SK-N-MC (cell line): Measurements from ENCODE around the gene PRM2.
A peak's percentile ranks its signal among the peaks of the same experiment; 100 is the strongest.

ENCODE experiments used
- DNase-seq: peaks from one replicate; pipeline ENCODE4 v3.0.0-alpha.2; 2011; ENCODE audit warnings: low read depth, low spot score
- H3K27ac ChIP-seq: fragments of 200-600 bp; sonication (generic); 2 replicates; pipeline ENCODE4 v1.5.1; 2016; ENCODE audit warnings: mixed run types
- H3K36me3 ChIP-seq: fragments of 200-600 bp; sonication (generic); 2 replicates; pipeline ENCODE4 v1.6.1; 2017; ENCODE audit warnings: antibody characterized with exemption, low read length, mixed read lengths; ENCODE audit not compliant: insufficient read depth
- H3K4me3 ChIP-seq: fragments of 200-600 bp; sonication (generic); 2 replicates; pipeline ENCODE4 v1.5.1; 2016
- H3K9ac ChIP-seq: fragments of 200-600 bp; sonication (generic); 2 replicates; pipeline ENCODE4 v1.8.0; 2017; ENCODE audit warnings: mixed run types, mixed read lengths; ENCODE audit not compliant: insufficient read length
- H3K9me3 ChIP-seq: fragments of 200-600 bp; sonication (generic); 2 replicates; pipeline ENCODE4 v1.6.1; 2017; ENCODE audit warnings: low read depth, mild to moderate bottlenecking, antibody characterized with exemption, low read length, moderate library complexity, mixed read lengths
- EZH2 ChIP-seq: fragments of 200-600 bp; sonication (generic); IDR thresholded peaks from one replicate; pipeline ENCODE4 v1.6.1; 2017; ENCODE audit warnings: antibody characterized with exemption
- FOXP2 ChIP-seq: optimal IDR thresholded peaks from 2 replicates; pipeline ENCODE3; 2011; ENCODE audit warnings: mild to moderate bottlenecking, moderate library complexity; ENCODE audit not compliant: insufficient read depth; ENCODE audit errors: extremely low read length, control extremely low read depth
- POLR2AphosphoS5 ChIP-seq: IDR thresholded peaks from 2 replicates; pipeline ENCODE4 v1.6.1; 2012; ENCODE audit warnings: mild to moderate bottlenecking, low read depth, low read length, borderline replicate concordance

The PRM2 gene

DNA sequence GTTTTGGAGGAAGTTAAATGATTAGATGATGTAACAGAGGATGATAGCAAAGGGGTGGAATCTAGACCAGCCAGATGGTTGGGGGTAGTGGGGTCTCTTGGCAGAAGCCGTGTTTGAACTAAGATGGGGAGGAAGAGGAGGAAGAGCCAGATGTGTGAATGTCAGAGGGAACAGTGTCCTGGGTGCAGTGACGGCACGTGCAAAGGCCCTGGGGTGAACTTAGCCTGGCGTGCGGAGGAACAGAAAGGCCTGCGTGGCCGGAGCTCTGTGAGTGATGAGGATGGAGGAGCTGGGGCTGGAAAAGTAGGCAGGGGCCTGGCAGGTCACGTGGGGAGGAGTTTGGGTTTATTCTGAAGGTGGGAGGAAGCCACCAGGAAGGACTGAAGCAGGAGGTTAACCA is 42.5 kb upstream of the PRM2 start:
- Histone ChIP-seq H3K4me3 (no peak overlapping the region), H3K9ac (no peak overlapping the region), H3K36me3 (no peaks in the 10 kb centered on the region), H3K9me3 (no peaks in the 10 kb centered on the region), H3K27ac (no peak overlapping the region)
- no peak for DNase-seq
- no peak for TF ChIP-seq POLR2AphosphoS5
- TF ChIP-seq EZH2, result no peak
- TF ChIP-seq FOXP2, result no peak

DNA sequence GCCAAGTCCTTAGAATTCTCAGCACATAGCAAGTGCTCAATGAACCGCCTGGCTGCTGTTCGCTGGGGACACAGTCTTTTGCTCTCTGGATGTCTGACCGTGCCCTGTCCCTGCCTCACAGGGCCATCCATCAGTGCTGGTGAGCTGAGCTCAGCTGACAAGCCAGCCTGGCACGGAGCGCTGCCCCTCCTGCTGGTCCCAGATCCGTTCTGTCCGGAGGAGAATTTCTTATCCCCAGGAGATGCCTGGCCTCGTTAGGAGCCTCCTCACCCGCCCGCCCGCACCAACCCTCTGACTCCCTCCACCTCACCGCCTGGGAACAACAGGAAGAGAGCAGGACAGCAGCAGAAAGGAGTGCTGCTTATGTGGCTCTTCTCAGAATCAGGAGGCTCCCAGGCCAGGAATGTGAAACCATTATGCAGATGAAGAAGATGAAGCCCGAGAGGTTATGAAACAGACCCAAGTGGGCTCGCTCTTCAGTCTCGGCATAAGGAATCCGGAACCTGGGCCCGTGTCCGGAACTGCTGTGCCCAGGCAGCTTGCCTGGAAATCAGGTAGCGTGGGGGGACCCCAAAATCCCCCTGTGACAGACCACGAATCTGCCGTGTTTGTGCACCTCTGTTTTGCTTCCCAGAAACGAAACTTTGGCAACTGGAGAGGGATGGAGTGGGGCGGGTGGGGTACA is 40.2 kb upstream of the PRM2 start:
- no peak for DNase-seq
- H3K4me3 ChIP-seq, result no peak overlapping the region
- TF ChIP-seq POLR2AphosphoS5, result no peak
- no peak for TF ChIP-seq EZH2
- TF ChIP-seq FOXP2, result no peak

DNA sequence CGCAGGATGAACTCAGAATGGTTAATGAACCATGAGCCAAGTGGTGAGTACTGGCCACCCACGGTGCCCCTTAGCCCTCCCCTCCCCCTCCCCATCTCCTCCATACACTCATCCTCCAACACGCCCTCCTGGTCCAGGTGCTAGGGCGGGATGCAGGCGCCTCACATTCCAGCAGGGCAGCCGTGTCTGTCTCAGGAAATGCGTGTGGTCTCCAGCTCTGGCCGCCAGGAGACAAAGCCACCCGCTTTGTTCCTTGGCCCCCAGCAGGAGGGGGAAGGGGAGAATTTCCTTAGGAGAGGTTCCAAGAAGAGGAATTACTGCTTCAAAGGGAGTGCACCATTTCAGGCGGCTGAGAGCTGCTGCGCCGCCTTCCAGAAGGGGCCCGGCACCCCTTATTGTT is 39.2 kb upstream of the PRM2 start:
- H3K9me3 ChIP-seq, result no peaks in the 10 kb centered on the region
- TF ChIP-seq EZH2, result no peak
- no peak for TF ChIP-seq FOXP2
- no peak for TF ChIP-seq POLR2AphosphoS5
- no peaks in the 10 kb centered on the region for H3K36me3 ChIP-seq
- H3K27ac ChIP-seq, result no peak overlapping the region
- no peak overlapping the region for H3K4me3 ChIP-seq
- DNase-seq, result no peak
- no peak overlapping the region for H3K9ac ChIP-seq

More for the DNA sequence above, 40.2 kb upstream of the PRM2 start:
- Histone ChIP-seq H3K9me3 (no peaks in the 10 kb centered on the region), H3K36me3 (no peaks in the 10 kb centered on the region), H3K27ac (no peak overlapping the region), H3K9ac (no peak overlapping the region)

DNA sequence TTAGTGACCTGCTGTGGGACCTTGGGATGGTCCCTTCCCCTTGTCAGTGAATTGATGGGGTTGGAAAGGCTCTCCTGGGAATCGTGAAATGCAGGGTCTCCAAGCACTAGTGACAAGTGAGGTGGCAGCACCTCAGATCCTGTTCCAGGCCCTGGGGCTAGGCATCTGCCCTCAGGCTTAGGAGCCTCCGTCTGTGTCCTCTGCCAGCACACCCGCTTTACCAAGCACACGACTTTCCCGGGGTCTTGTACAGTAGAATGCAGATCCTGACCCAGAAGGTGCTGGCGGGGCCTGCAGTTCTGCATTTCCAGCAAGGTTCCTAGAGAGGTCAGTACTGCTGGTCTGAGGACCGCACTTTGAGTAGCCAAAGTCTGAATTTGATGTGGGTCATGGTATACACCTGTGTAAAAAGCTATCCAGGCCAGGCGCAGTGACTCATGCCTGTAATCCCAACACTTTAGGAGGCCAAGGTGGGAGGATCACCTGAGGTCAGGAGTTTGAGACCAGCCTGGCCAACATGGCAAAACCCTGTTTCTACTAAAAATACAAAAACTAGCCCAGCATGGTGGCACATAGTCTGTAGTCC is 38.1 kb upstream of the PRM2 start:
- Histone ChIP-seq H3K9ac (no peak overlapping the region), H3K4me3 (no peak overlapping the region)

DNA sequence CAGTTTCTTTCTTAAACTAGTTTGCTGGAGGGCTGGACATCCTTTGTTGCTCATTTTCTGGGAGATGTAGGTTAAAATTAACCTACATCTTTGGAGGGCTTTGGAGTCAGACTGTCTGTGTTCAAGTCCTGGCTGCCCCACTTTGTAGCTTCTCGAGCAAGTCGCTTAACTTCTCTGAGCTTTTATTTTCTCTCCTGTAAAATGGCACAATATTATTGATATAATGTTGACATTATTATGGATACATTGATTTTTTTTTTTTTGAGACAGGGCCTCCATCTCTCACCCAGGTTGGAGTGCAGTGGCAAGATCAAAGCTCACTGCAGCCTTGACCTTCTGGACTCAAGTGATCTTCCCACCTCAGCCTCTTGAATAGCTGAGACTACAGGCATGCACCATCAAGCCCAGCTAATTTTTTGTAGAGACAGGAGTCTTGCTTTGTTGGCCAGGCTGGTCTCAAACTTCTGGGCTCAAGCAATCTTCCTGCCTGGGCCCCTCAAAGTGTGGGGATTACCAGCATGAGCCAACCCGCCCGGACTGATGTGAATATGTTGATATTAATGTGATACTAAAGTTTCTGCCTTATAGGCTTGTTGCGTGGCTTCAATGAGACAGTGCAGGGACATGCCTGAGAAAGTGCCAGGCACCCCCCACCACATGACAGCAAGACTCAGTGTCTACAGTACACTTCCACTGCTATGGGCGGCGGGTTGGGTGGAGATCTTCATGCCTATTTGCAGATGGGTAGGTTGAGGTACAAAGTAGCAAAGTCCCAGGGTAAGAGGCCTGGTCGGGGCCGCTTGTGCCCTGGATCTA is 37.4 kb upstream of the PRM2 start:
- Histone ChIP-seq H3K27ac (peak overlapping the region; percentile 37; the same call in 1 of the 2 replicates), H3K4me3 (0 out of 2 replicates have a peak overlapping the region, but pooled peaks have one; percentile 9)

More for the DNA sequence above, 38.1 kb upstream of the PRM2 start:
- Histone ChIP-seq H3K36me3 (no peaks in the 10 kb centered on the region), H3K27ac (no peak overlapping the region), H3K9me3 (no peaks in the 10 kb centered on the region)
- TF ChIP-seq POLR2AphosphoS5 (no peak), FOXP2 (no peak), EZH2 (no peak)
- no peak for DNase-seq

DNA sequence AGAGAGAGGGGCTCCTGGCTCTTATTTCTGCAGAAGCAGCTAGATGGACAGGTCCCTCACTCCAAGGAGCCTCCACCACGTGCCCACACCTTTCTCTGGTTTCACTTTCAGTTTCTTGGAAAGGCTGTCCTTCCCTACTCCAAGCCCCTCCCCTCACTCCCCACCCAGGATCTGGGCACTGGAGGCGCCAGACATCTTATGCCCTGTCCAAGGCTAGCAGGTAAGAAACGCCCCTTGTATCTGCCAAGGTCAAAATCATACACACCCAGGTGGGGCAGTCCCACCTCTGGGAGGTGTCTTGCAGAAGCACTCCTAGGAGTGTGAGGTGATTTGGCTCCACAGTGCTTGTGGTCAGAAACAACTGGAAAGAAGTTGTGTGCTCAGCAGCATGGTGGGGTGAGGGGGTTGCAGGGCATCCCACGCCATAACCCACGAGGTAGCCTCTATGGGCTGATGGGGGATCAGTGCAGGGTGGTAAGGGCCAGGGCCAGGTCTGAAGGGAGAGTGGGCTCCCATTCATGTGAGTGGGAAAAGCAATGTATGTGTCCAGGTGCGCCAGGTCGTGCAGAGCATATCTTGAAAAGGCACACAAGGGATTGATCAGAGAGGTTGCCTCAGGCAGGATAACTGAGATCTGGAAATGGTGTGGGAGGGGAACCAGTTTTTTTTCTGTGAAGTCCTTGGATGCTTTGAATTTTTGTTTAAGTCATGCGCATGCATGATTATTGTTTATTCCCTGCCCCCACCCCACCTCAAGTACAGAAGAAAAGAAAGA is 36.6 kb upstream of the PRM2 start:
- no peak for TF ChIP-seq FOXP2
- TF ChIP-seq POLR2AphosphoS5, result no peak
- no peak for TF ChIP-seq EZH2
- Histone ChIP-seq H3K36me3 (no peaks in the 10 kb centered on the region), H3K9me3 (no peaks in the 10 kb centered on the region), H3K27ac (0 out of 2 replicates have a peak overlapping the region, but pooled peaks have one; percentile 21), H3K4me3 (0 out of 2 replicates have a peak overlapping the region, but pooled peaks have one; percentile 9), H3K9ac (no peak overlapping the region)
- peak; percentile 22 for DNase-seq

More for the DNA sequence above, 37.4 kb upstream of the PRM2 start:
- Histone ChIP-seq H3K36me3 (no peaks in the 10 kb centered on the region), H3K9ac (no peak overlapping the region), H3K9me3 (no peaks in the 10 kb centered on the region)
- TF ChIP-seq POLR2AphosphoS5 (no peak), FOXP2 (no peak), EZH2 (no peak)
- DNase-seq, result no peak

DNA sequence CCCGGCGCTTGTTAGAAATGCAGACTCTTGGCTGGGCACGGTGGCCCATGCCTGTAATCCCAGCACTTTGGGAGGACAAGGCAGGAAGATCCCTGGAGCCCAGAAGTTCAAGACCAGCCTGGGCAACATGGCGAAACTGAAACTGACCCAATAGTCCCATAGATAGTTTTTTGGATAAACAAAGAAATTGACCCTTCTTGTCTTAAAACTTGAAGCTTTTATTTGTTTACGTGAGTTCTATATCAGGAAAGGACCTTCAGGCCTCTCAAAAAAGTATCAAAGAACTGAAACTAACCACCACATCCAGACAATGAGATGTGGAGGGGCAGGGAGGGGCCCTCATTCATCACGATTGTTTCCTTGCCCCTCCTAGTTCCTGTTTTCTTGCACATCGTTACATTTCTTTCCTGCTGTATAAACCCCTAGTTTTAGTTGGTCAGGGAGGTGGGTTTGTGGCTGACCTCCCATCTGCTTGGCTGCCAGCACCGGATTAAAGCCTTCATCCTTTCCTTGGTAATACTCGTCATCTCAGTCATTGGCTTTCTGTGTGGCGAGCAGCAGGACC is 34.8 kb upstream of the PRM2 start:
- Histone ChIP-seq H3K4me3 (no peak overlapping the region), H3K9ac (no peak overlapping the region), H3K9me3 (no peaks in the 10 kb centered on the region), H3K27ac (no peak overlapping the region), H3K36me3 (no peaks in the 10 kb centered on the region)
- DNase-seq, result no peak
- no peak for TF ChIP-seq EZH2
- no peak for TF ChIP-seq POLR2AphosphoS5
- no peak for TF ChIP-seq FOXP2

DNA sequence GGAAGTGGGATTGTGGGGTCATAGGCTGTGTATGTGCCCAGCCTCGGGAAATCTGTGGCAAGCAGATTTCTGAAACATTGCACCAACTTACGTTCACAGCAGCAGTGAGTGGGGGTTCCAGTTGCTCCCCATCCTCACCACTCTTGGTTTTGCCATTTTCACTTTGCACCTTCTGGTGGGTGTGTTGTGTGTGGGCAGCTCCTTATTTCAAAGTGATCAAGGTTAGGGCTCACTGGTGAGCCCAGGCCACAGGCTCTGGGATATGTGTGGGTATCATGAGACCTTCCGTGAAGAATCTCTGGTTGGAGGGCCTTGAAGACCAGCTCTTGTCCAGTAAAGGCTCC is 34.3 kb upstream of the PRM2 start:
- no peak for DNase-seq
- no peak overlapping the region for H3K27ac ChIP-seq
- no peak for TF ChIP-seq FOXP2
- TF ChIP-seq POLR2AphosphoS5, result no peak
- TF ChIP-seq EZH2, result no peak
- H3K4me3 ChIP-seq, result no peak overlapping the region
- H3K36me3 ChIP-seq, result no peaks in the 10 kb centered on the region
- no peak overlapping the region for H3K9ac ChIP-seq
- H3K9me3 ChIP-seq, result no peaks in the 10 kb centered on the region
